IPS DF 4.7 (cell line): Measurements from ENCODE around the gene MSRB1.
"Not testable (repeated sequence)": the region's sequence is repeated elsewhere in the genome, so short reads cannot be mapped to it uniquely, and the experiment has no call there.

Source experiments
- DNase-seq: peaks from one replicate; pipeline ENCODE4 v3.0.0-alpha.2; 2013; ENCODE audit warnings: low spot score; ENCODE audit errors: extremely low read depth

MSRB1 gene

GRCh38 chr16:1962161-1963153 is 19.5 kb upstream of the MSRB1 start:
- not testable (repeated sequence) for DNase-seq

- no peak for DNase-seq
Observed at GRCh38 chr16:1961651-1962067, 18.7 kb upstream of the MSRB1 start.

GRCh38 chr16:1960665-1961630 is 17.9 kb upstream of the MSRB1 start:
- DNase-seq, result no peak

GRCh38 chr16:1959269-1960039 is 16.5 kb upstream of the MSRB1 start, which contains the start of gene NDUFB10:
Gene NDUFB10, plus strand, starts transcription at chr16:1959538. Its CDS starts 87 bp downstream, at chr16:1959625.
- DNase-seq, result no peak

GRCh38 chr16:1958715-1959268 is 15.8 kb upstream of the MSRB1 start:
- no peak for DNase-seq

- DNase-seq, result not testable (repeated sequence)
Observed at GRCh38 chr16:1958143-1958491, 15.1 kb upstream of the MSRB1 start.

- not testable (repeated sequence) for DNase-seq
Observed at GRCh38 chr16:1957434-1958142, 14.6 kb upstream of the MSRB1 start.

- no peak for DNase-seq
Observed at GRCh38 chr16:1953734-1954133, 10.7 kb upstream of the MSRB1 start.

- no peak for DNase-seq
Observed at GRCh38 chr16:1950559-1950958, 7.6 kb upstream of the MSRB1 start.

- DNase-seq, result no peak
Observed at GRCh38 chr16:1950047-1950446, 7.0 kb upstream of the MSRB1 start.

GRCh38 chr16:1949507-1949906 is 6.5 kb upstream of the MSRB1 start:
- DNase-seq, result no peak

GRCh38 chr16:1947369-1947670 is 4.3 kb upstream of the MSRB1 start:
- DNase-seq, result no peak

GRCh38 chr16:1946495-1947368 is 3.7 kb upstream of the MSRB1 start:
- no peak for DNase-seq

GRCh38 chr16:1945559-1946391 is 2.8 kb upstream of the MSRB1 start:
- no peak for DNase-seq

- DNase-seq, result no peak
Observed at GRCh38 chr16:1944612-1945199, 1.7 kb upstream of the MSRB1 start.

- no peak for DNase-seq
Observed at GRCh38 chr16:1942047-1942809, 771 bp downstream of the MSRB1 start.
